A549 (cell line): ENCODE data around the gene TOX2. TPM values are rescaled to one million over a fixed set of nuclear protein-coding genes. Genes with fewer than 3 reads are reported as not detected.

ENCODE experiments used
- ATAC-seq, 2 experiments: fragments of 200-7000 bp in 1 of 2; fragments of >200 bp in 1 of 2; cut with Nextera tagmentation in 1 of 2; cut with Tn5 transposase in 1 of 2; 3 replicates each; pipeline versions ENCODE4 v1.8.0 to v1.9.1; 2018 to 2020; ENCODE audit warnings: mild to moderate bottlenecking in 1 of 2, moderate library complexity in 1 of 2
- CTCF ChIA-PET: fragments of 300-600 bp; sonication (Branson Sonifier 250); formaldehyde crosslinking; extraction: SDS; loops from one replicate; lab custom pipeline; 2021; ENCODE audit warnings: antibody characterized with exemption, inconsistent platforms; lab: Yijun Ruan, JAX
- POLR2A ChIA-PET: fragments of 350-600 bp; formaldehyde crosslinking; extraction: SDS; loops from one replicate; lab custom pipeline; 2021; ENCODE audit warnings: antibody characterized with exemption, inconsistent platforms; lab: Yijun Ruan, JAX
- DNase-seq, 2 experiments: peaks; one replicate each; pipeline versions ENCODE4 v3.0.0 to v3.0.0-alpha.2; 2011 to 2016; ENCODE audit warnings: low read depth in 1 of 2, low spot score in 1 of 2
- FAIRE-seq: peaks from 2 replicates; lab custom pipeline; 2011; peaks lifted over from hg19 to GRCh38; lab: Jason Lieb, UNC
- H3K27ac ChIP-seq, 2 experiments: fragments of >200 bp; sonication (Bioruptor Twin); formaldehyde crosslinking; 3 replicates each; pipeline ENCODE4 v1.5.1; 2016 to 2017
- H3K4me1 ChIP-seq: fragments of >200 bp; sonication (Bioruptor Twin); formaldehyde crosslinking; 3 replicates; pipeline ENCODE4 v1.6.1; 2016
- H3K4me2 ChIP-seq: fragments of >200 bp; sonication (Bioruptor Twin); formaldehyde crosslinking; 3 replicates; pipeline ENCODE4 v1.6.1; 2016
- H3K4me3 ChIP-seq: fragments of >200 bp; sonication (Bioruptor Twin); formaldehyde crosslinking; 3 replicates; pipeline ENCODE4 v1.5.1; 2016
- H3K9me3 ChIP-seq: fragments of >200 bp; sonication (Bioruptor Twin); formaldehyde crosslinking; 3 replicates; pipeline ENCODE4 v1.6.1; 2016
- BHLHE40 ChIP-seq: IDR thresholded peaks from 2 replicates; pipeline ENCODE4 v1.6.1; 2012; ENCODE audit warnings: low read depth, low read length, inconsistent platforms
- CBX8 ChIP-seq: fragments of 200-600 bp; sonication (generic); IDR thresholded peaks from 2 replicates; pipeline ENCODE4 v1.6.1; 2016
- CHD2 ChIP-seq: fragments of 150-350 bp; IDR thresholded peaks from 2 replicates; pipeline ENCODE4 v1.6.1; 2014; ENCODE audit warnings: low read length; ENCODE audit not compliant: partially characterized antibody
- CHD4 ChIP-seq: fragments of 200-600 bp; sonication (generic); IDR thresholded peaks from 2 replicates; pipeline ENCODE4 v1.6.1; 2016; ENCODE audit warnings: antibody characterized with exemption, mild to moderate bottlenecking, borderline replicate concordance
- EHF ChIP-seq: fragments of 250-450 bp; sonication (Bioruptor Pico); IDR thresholded peaks from 2 replicates; pipeline ENCODE4 v1.5.0; 2020; ENCODE audit warnings: mild to moderate bottlenecking
- EHMT2 ChIP-seq: fragments of 200-600 bp; sonication (generic); IDR thresholded peaks from 2 replicates; pipeline ENCODE4 v1.6.1; 2016; ENCODE audit warnings: antibody characterized with exemption, low read depth, mild to moderate bottlenecking, moderate library complexity
- EP300 ChIP-seq, 2 experiments: fragments of >200 bp; sonication (Bioruptor Twin); formaldehyde crosslinking; IDR thresholded peaks; 2 replicates in 1 of 2; 3 replicates in 1 of 2; pipeline ENCODE4 v1.6.1; 2016 to 2017
- ESRRA ChIP-seq: fragments of 150-350 bp; IDR thresholded peaks from 2 replicates; pipeline ENCODE4 v1.6.1; 2014; ENCODE audit warnings: mild to moderate bottlenecking, low read length, borderline replicate concordance
- FOSB ChIP-seq: fragments of 250-450 bp; sonication (Bioruptor Pico); IDR thresholded peaks from 2 replicates; pipeline ENCODE4 v1.5.0; 2020; ENCODE audit warnings: mild to moderate bottlenecking, moderate library complexity
- FOXS1 ChIP-seq: fragments of 250-450 bp; sonication (Bioruptor Pico); IDR thresholded peaks from 2 replicates; pipeline ENCODE4 v1.5.0; 2020; ENCODE audit warnings: mild to moderate bottlenecking, moderate library complexity
- HMGXB4 ChIP-seq: fragments of 250-450 bp; sonication (Bioruptor Pico); IDR thresholded peaks from 2 replicates; pipeline ENCODE4 v1.5.0; 2021; ENCODE audit warnings: mild to moderate bottlenecking, moderate library complexity, borderline replicate concordance
- HOXB13 ChIP-seq: fragments of 250-450 bp; sonication (Bioruptor Pico); IDR thresholded peaks from 2 replicates; pipeline ENCODE4 v1.5.0; 2020; ENCODE audit warnings: low read depth, mild to moderate bottlenecking, moderate library complexity
- HOXB5 ChIP-seq: fragments of 250-450 bp; sonication (Bioruptor Pico); IDR thresholded peaks from 2 replicates; pipeline ENCODE4 v1.5.0; 2020; ENCODE audit warnings: mild to moderate bottlenecking, moderate library complexity
- KDM1A ChIP-seq: fragments of 200-600 bp; sonication (generic); IDR thresholded peaks from 2 replicates; pipeline ENCODE4 v1.6.1; 2016; ENCODE audit warnings: low read depth, mild to moderate bottlenecking
- MAX ChIP-seq: IDR thresholded peaks from 2 replicates; pipeline ENCODE4 v1.6.1; 2012
- MYC ChIP-seq: IDR thresholded peaks from 2 replicates; pipeline ENCODE4 v1.6.1; 2012; ENCODE audit warnings: mild to moderate bottlenecking, inconsistent platforms, low read length, improper control_type of control experiment, borderline replicate concordance
- POLR2A ChIP-seq: IDR thresholded peaks from 2 replicates; pipeline ENCODE4 v1.6.1; 2012; ENCODE audit warnings: mild to moderate bottlenecking, low read length
- RAD21 ChIP-seq, 2 experiments: fragments of >200 bp in 1 of 2; sonication (Bioruptor Twin) in 1 of 2; formaldehyde crosslinking in 1 of 2; IDR thresholded peaks in 1 of 2; conservative IDR thresholded peaks in 1 of 2; 2 replicates in 1 of 2; 3 replicates in 1 of 2; pipeline ENCODE4 v1.6.1; 2012 to 2018; ENCODE audit warnings: inconsistent platforms in 1 of 2
- RARB ChIP-seq: fragments of 250-450 bp; sonication (Bioruptor Pico); IDR thresholded peaks from 2 replicates; pipeline ENCODE4 v1.8.0; 2021; ENCODE audit warnings: mild to moderate bottlenecking, moderate library complexity
- RCOR1 ChIP-seq: fragments of 150-350 bp; IDR thresholded peaks from 2 replicates; pipeline ENCODE4 v1.6.1; 2014; ENCODE audit warnings: antibody characterized with exemption, low read length, low read depth
- RNF2 ChIP-seq: fragments of 200-600 bp; sonication (generic); IDR thresholded peaks from 2 replicates; pipeline ENCODE4 v1.6.1; 2016; ENCODE audit warnings: low read depth, mild to moderate bottlenecking, antibody characterized with exemption, moderate library complexity, borderline replicate concordance
- TP53 ChIP-seq: fragments of 250-450 bp; sonication (Bioruptor Pico); IDR thresholded peaks from 2 replicates; pipeline ENCODE4 v1.5.0; 2021; ENCODE audit warnings: mild to moderate bottlenecking, moderate library complexity
- USF2 ChIP-seq: fragments of 450-650 bp; IDR thresholded peaks from 2 replicates; pipeline ENCODE4 v1.6.1; 2014; ENCODE audit warnings: antibody characterized with exemption
- ZC3H11A ChIP-seq: fragments of 450-650 bp; IDR thresholded peaks from 2 replicates; pipeline ENCODE4 v1.6.1; 2014; ENCODE audit warnings: antibody characterized with exemption, mild to moderate bottlenecking
- ZNF302 ChIP-seq: fragments of 250-450 bp; sonication (Bioruptor Pico); IDR thresholded peaks from 2 replicates; pipeline ENCODE4 v1.9.0; 2021; ENCODE audit warnings: inconsistent platforms, mild to moderate bottlenecking, moderate library complexity
- WGBS: methylation state at CpG from one replicate; pipeline ENCODE4 v1.1.6; 2017; ENCODE audit errors: missing lambda C conversion rate; 5-methylcytosine and 5-hydroxymethylcytosine counted together
- polyA plus RNA-seq, 4 experiments: library from polyadenylated mRNA; depleted of rRNA in 3 of 4; stranded (reverse); fragments of >200 nt; fragmentation: RNase III in 1 of 4; extraction: RNeasy Plus Mini Kit Qiagen cat#74134 plus additional on column Dnase treatment in 1 of 4; gene quantifications; 2 replicates in 3 of 4; 3 replicates in 1 of 4; pipeline ENCODE4 v1.2.3, GENCODE V29; 2011 to 2017
- TF ChIP-seq, protein P1 (sequence below): IDR thresholded peaks from 2 replicates; pipeline ENCODE4 v1.6.1; 2012; ENCODE audit warnings: low read depth, borderline replicate concordance
- TF ChIP-seq, protein P2 (sequence below): IDR thresholded peaks from 2 replicates; pipeline ENCODE4 v1.6.1; 2012

The TOX2 gene
- polyA plus RNA-seq, 2 of the 4 experiments (the other 2 are of a cell fraction), result 2.5 to 5.3 TPM

DNA sequence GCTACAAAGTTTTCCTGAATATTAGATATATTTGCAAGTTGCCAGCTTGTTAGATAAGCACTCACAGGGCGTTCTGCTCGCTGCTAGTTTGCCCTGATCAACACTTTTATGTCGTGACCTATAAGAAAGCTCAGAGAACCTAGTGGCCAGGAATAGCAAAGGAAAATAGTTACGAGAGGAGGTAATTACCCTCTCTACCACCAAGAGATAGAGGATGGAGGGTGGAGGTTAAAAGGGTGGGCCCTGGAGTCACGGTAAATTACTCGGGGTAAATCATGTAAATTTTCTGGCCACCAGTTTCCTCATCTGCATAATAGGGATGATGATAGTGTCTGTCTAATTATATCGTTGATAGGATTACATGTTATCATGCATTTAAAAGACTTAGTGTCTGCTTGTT is 185.2 kb downstream of the TOX2 start:
- no peak overlapping the region for H3K4me3 ChIP-seq
- ATAC-seq (no peak), DNase-seq (no peak), FAIRE-seq (no peak)
- POLR2A ChIA-PET, result no interaction called here
- no peak overlapping the region for H3K4me2 ChIP-seq
- H3K4me1 ChIP-seq, result peaks cover 5% of the 10 kb centered on the region; the same call in 2 of the 3 replicates
- CTCF ChIA-PET, result interaction anchor here (0.7 to 3.1 kb wide), 5 partner anchors 17 to 349 kb away, joined by 3 to 12 read pairs (median 5); no protein-coding TSS in a partner anchor
- H3K27ac ChIP-seq, result no peak overlapping the region
- H3K9me3 ChIP-seq, result peaks cover 14% of the 10 kb centered on the region; the same call in 2 of the 3 replicates
- TF ChIP-seq RAD21 (conservative IDR thresholded peaks at IDR 0.05 in 1 of 2, IDR thresholded peaks at IDR 0.05 in 1 of 2) (no peak), BHLHE40 (no peak), HMGXB4 (no peak), RNF2 (no peak), ZC3H11A (no peak), FOXS1 (CRISPR knock-in tag) (no peak), TP53 (CRISPR knock-in tag) (no peak), HOXB5 (CRISPR knock-in tag) (no peak), ESRRA (no peak), FOSB (CRISPR knock-in tag) (no peak), RCOR1 (no peak), CBX8 (no peak), EP300 (IDR thresholded peaks at IDR 0.05) (no peak), CHD4 (no peak), USF2 (no peak)
- TF ChIP-seq, protein P1, sequence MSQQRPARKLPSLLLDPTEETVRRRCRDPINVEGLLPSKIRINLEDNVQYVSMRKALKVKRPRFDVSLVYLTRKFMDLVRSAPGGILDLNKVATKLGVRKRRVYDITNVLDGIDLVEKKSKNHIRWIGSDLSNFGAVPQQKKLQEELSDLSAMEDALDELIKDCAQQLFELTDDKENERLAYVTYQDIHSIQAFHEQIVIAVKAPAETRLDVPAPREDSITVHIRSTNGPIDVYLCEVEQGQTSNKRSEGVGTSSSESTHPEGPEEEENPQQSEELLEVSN, result no peak
- TF ChIP-seq, protein P2, sequence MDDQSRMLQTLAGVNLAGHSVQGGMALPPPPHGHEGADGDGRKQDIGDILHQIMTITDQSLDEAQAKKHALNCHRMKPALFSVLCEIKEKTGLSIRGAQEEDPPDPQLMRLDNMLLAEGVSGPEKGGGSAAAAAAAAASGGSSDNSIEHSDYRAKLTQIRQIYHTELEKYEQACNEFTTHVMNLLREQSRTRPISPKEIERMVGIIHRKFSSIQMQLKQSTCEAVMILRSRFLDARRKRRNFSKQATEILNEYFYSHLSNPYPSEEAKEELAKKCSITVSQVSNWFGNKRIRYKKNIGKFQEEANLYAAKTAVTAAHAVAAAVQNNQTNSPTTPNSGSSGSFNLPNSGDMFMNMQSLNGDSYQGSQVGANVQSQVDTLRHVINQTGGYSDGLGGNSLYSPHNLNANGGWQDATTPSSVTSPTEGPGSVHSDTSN, result no peak
- WGBS, result 55% methylated on average over 7 of the region's 7 CpGs

DNA sequence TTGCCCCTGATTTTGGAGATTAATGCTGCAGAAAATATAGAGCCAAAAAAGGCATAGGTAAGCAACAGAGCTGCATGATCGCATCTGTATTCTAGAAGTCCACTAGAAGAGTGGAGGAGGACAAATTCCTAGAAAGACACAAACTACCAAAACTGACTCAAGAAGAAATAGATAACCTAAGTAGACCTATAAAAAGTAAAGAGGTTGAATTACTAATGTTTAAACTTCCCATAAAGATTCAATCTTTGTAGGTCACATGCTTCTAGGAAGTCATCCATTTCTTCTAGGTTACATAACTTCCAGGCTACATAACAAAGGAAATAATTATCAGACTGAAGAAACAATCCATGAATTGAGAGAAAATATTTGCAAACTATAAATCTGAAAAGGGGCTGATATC is 187.9 kb downstream of the TOX2 start:
- no peak for ATAC-seq
- peaks cover 18% of the 10 kb centered on the region; the same call in 2 of the 3 replicates for H3K9me3 ChIP-seq
- no peak overlapping the region for H3K4me2 ChIP-seq
- no peak for DNase-seq
- 25% methylated on average over 1 of the region's 1 CpG for WGBS
- H3K4me1 ChIP-seq, result peaks cover 5% of the 10 kb centered on the region; the same call in 2 of the 3 replicates
- ChIA-PET CTCF (interaction anchor here (2.2 kb wide), 1 partner anchor 14 kb away, joined by 8 read pairs; no protein-coding TSS in a partner anchor), POLR2A (no interaction called here)
- no peak for FAIRE-seq
- TF ChIP-seq USF2, result no peak
- TF ChIP-seq CHD2, result no peak
- TF ChIP-seq MAX, result no peak
- TF ChIP-seq EHMT2, result no peak
- TF ChIP-seq MYC, result no peak
- TF ChIP-seq HOXB5 (CRISPR knock-in tag), result no peak
- no peak for TF ChIP-seq HOXB13
- TF ChIP-seq ZNF302 (CRISPR knock-in tag), result no peak
- no peak for TF ChIP-seq EHF (CRISPR knock-in tag)
- no peak for TF ChIP-seq POLR2A
- TF ChIP-seq KDM1A, result no peak
- no peak for TF ChIP-seq RARB (CRISPR knock-in tag)
- TF ChIP-seq, all 56 proteins: peak for 0
- no peak overlapping the region for H3K27ac ChIP-seq
- no peak overlapping the region for H3K4me3 ChIP-seq
